GM12878 (cell line): ENCODE measurements around the gene CDK5R2. TPM values are rescaled to one million over a fixed set of nuclear protein-coding genes. Genes with fewer than 3 reads are reported as not detected.

Experiments
- ATAC-seq: fragments of 200-7000 bp; cut with Tn5 transposase; 3 replicates; pipeline ENCODE4 v1.9.1; 2020; ENCODE audit warnings: mild to moderate bottlenecking, moderate library complexity
- BruUV-seq: library from RNA; stranded (reverse); fragments of 400-500 nt; replicated peaks from 2 replicates; lab custom pipeline; 2021; lab: Mats Ljungman, UMichigan
- CTCF ChIA-PET: fragments of 300-600 bp; sonication (Branson Sonifier 250); formaldehyde crosslinking; extraction: SDS; loops from one replicate; lab custom pipeline; 2021; ENCODE audit warnings: inconsistent platforms; lab: Yijun Ruan, JAX
- POLR2A ChIA-PET: fragments of 350-600 bp; formaldehyde crosslinking; extraction: SDS; loops from one replicate; lab custom pipeline; 2021; ENCODE audit warnings: inconsistent platforms; lab: Charles Lee
- RAD21 ChIA-PET: fragments of 300-600 bp; sonication (Branson Sonifier 250); formaldehyde crosslinking; loops from one replicate; lab custom pipeline; 2023; ENCODE audit warnings: antibody characterized with exemption; ENCODE audit not compliant: unreplicated experiment; lab: Charles Lee
- SMC1A ChIA-PET: fragments of 300-600 bp; sonication (Branson Sonifier 250); formaldehyde crosslinking; loops from one replicate; lab custom pipeline; 2023; ENCODE audit not compliant: unreplicated experiment, uncharacterized antibody; lab: Charles Lee
- DNase-seq: peaks from one replicate; pipeline ENCODE4 v3.0.0-alpha.2; 2011; ENCODE audit warnings: low read depth, low spot score
- FAIRE-seq: peaks from 3 replicates; lab custom pipeline; 2011; peaks lifted over from hg19 to GRCh38; lab: Jason Lieb, UNC
- H2AFZ ChIP-seq: 2 replicates; pipeline ENCODE4 v1.6.0; 2011; ENCODE audit warnings: low read depth, low read length, control low read depth; ENCODE audit not compliant: control insufficient read depth
- H3K27ac ChIP-seq: 2 replicates; pipeline ENCODE4 v1.5.1; 2011; ENCODE audit warnings: control low read depth; ENCODE audit not compliant: control insufficient read depth, insufficient read depth
- H3K27me3 ChIP-seq, 2 experiments: replicated peaks in 1 of 2; 2 replicates each; pipeline versions ENCODE4 v1.6.0 to v1.6.1; 2011; ENCODE audit warnings: low read length in 1 of 2; ENCODE audit not compliant: control insufficient read depth in 2 of 2, insufficient read depth in 2 of 2
- H3K36me3 ChIP-seq, 2 experiments: 2 replicates each; pipeline ENCODE4 v1.5.1; 2011; ENCODE audit warnings: low read length in 1 of 2; ENCODE audit not compliant: control insufficient read depth in 2 of 2, insufficient read depth in 2 of 2
- H3K4me1 ChIP-seq: 2 replicates; pipeline ENCODE4 v1.6.1; 2011; ENCODE audit warnings: mild to moderate bottlenecking, low read length, moderate library complexity, mixed read lengths; ENCODE audit not compliant: control insufficient read depth, insufficient read depth
- H3K4me2 ChIP-seq: 2 replicates; pipeline ENCODE4 v1.6.0; 2011; ENCODE audit warnings: control low read depth; ENCODE audit not compliant: control insufficient read depth, insufficient read depth
- H3K4me3 ChIP-seq: fragments of 200-600 bp; sonication (generic); 2 replicates; pipeline ENCODE4 v1.5.1; 2016
- H3K79me2 ChIP-seq: 2 replicates; pipeline ENCODE4 v1.6.0; 2011; ENCODE audit warnings: low read length; ENCODE audit not compliant: control insufficient read depth, insufficient read depth
- H3K9ac ChIP-seq: 2 replicates; pipeline ENCODE4 v1.8.0; 2011; ENCODE audit warnings: low read length, control low read depth, mixed read lengths; ENCODE audit not compliant: control insufficient read depth, insufficient read depth
- H3K9me3 ChIP-seq: replicated peaks from 3 replicates; pipeline ENCODE4 v1.5.1; 2011; ENCODE audit warnings: mild to moderate bottlenecking, low read length; ENCODE audit not compliant: control insufficient read depth, insufficient read depth
- H4K20me1 ChIP-seq: 2 replicates; pipeline ENCODE4 v1.6.0; 2011; ENCODE audit not compliant: control insufficient read depth, insufficient read depth
- BMI1 ChIP-seq: fragments of 450-650 bp; IDR thresholded peaks from 2 replicates; pipeline ENCODE4 v1.6.1; 2016; ENCODE audit warnings: mild to moderate bottlenecking, moderate library complexity, borderline replicate concordance
- ESRRA ChIP-seq: IDR thresholded peaks from 2 replicates; pipeline ENCODE4 v1.6.1; 2012; ENCODE audit warnings: mild to moderate bottlenecking, low read length, improper control_type of control experiment
- EZH2 ChIP-seq: IDR thresholded peaks from 2 replicates; pipeline ENCODE4 v1.6.1; 2012; ENCODE audit warnings: low read depth, mild to moderate bottlenecking, control low read depth, inconsistent platforms, low read length, borderline replicate concordance; ENCODE audit not compliant: control insufficient read depth
- KAT2A ChIP-seq: conservative IDR thresholded peaks from 2 replicates; pipeline ENCODE4 v1.6.1; 2011; ENCODE audit warnings: low read depth, low read length; ENCODE audit not compliant: control insufficient read depth
- KDM1A ChIP-seq: fragments of 200-600 bp; sonication (generic); IDR thresholded peaks from 2 replicates; pipeline ENCODE4 v1.6.1; 2016; ENCODE audit warnings: borderline replicate concordance
- MYC ChIP-seq: IDR thresholded peaks from 2 replicates; pipeline ENCODE4 v1.6.1; 2011; ENCODE audit warnings: mild to moderate bottlenecking, low read length, moderate library complexity, inconsistent platforms; ENCODE audit not compliant: insufficient read depth, insufficient replicate concordance, insufficient read length, severe bottlenecking
- PBX3 ChIP-seq: IDR thresholded peaks from 2 replicates; pipeline ENCODE4 v1.6.1; 2011; ENCODE audit warnings: mild to moderate bottlenecking, low read depth, low read length, moderate library complexity; ENCODE audit not compliant: insufficient replicate concordance
- SUZ12 ChIP-seq: fragments of 200-600 bp; sonication (generic); IDR thresholded peaks from one replicate; pipeline ENCODE4 v1.6.1; 2018; ENCODE audit warnings: antibody characterized with exemption, mild to moderate bottlenecking; ENCODE audit not compliant: unreplicated experiment
- ZBTB11 ChIP-seq: fragments of 450-650 bp; formaldehyde crosslinking; IDR thresholded peaks from 2 replicates; pipeline ENCODE4 v1.5.0; 2022; ENCODE audit warnings: mild to moderate bottlenecking, missing genetic modification characterization
- ZNF217 ChIP-seq: fragments of 450-650 bp; IDR thresholded peaks from 2 replicates; pipeline ENCODE4 v1.6.1; 2017; ENCODE audit warnings: antibody characterized with exemption, mild to moderate bottlenecking
- ZNF24 ChIP-seq: fragments of 450-650 bp; IDR thresholded peaks from 2 replicates; pipeline ENCODE4 v1.6.1; 2017; ENCODE audit warnings: antibody characterized with exemption, mild to moderate bottlenecking
- ZSCAN29 ChIP-seq: fragments of 450-650 bp; IDR thresholded peaks from 2 replicates; pipeline ENCODE4 v1.6.1; 2017; ENCODE audit warnings: mild to moderate bottlenecking, moderate library complexity
- WGBS: methylation state at CpG from one replicate; pipeline ENCODE4 v1.1.6; 2016; ENCODE audit warnings: low lambda C conversion rate; ENCODE audit not compliant: insufficient replicate concordance, insufficient coverage; ENCODE audit errors: missing lambda C conversion rate; 5-methylcytosine and 5-hydroxymethylcytosine counted together
- in situ Hi-C: fragments of 300-500 bp; cut with MboI; formaldehyde crosslinking; loops from 9 replicates; pipeline ENCODE4 v1.14.3; 2018; ENCODE audit warnings: mixed read lengths
- intact Hi-C: fragments of 100-400 bp; cut with micrococcal nuclease; formaldehyde crosslinking; loops from one replicate; pipeline ENCODE4 v1.14.2; 2022; ENCODE audit not compliant: unreplicated experiment
- polyA plus RNA-seq, 11 experiments: library from polyadenylated mRNA; depleted of rRNA in 4 of 11; unstranded in 6 of 11; stranded (reverse) in 5 of 11; fragments of >200 nt; fragmentation: Nextera tagmentation in 4 of 11; fragmentation: Illumina TruSeq in 1 of 11; extraction: Ambion mirVana in 4 of 11; extraction: Trizol in 1 of 11; gene quantifications; 1 replicate in 1 of 11; 2 replicates in 10 of 11; pipeline versions ENCODE4 v1.2.1 to v1.2.3, GENCODE V29; 2011 to 2016; ENCODE audit warnings: inconsistent platforms in 2 of 11, missing spikeins in 2 of 11, low read depth in 1 of 11
- total RNA-seq, 4 experiments: library from RNA; depleted of rRNA in 3 of 4; stranded (reverse); fragments of >200 nt in 3 of 4; fragmentation: Illumina TruSeq in 1 of 4; extraction: Trizol in 1 of 4; gene quantifications; 2 replicates each; pipeline versions ENCODE4 v1.2.1 to v1.2.3, GENCODE V29; 2013 to 2021

Gene CDK5R2
- total and polyA plus RNA-seq, 10 of the 15 experiments (the other 5 are each of a cell fraction or from before 2014, with no cell fraction given) = not detected

- FAIRE-seq (no peak), ATAC-seq (no peak), DNase-seq (no peak)
- ChIA-PET CTCF (no interaction called here), RAD21 (no interaction called here), SMC1A (no interaction called here), POLR2A (no interaction called here)
- no peak overlapping the region for H2AFZ ChIP-seq
- in situ Hi-C loops = no loop called here
- peaks cover 3% of the 10 kb centered on the region for H4K20me1 ChIP-seq
- H3K4me1 ChIP-seq = no peaks in the 10 kb centered on the region; the same call in 1 of the 2 replicates
- TF ChIP-seq SUZ12 (peak; percentile 25), ZNF217 (no peak), EZH2 (peak; percentile 70; the same call in 1 of the 2 replicates), ZSCAN29 (no peak)
- H3K4me2 ChIP-seq = no peak overlapping the region
- WGBS = 6% methylated on average over 46 of the region's 50 CpGs
- no peaks in the 10 kb centered on the region for H3K9me3 ChIP-seq
- peaks cover 34 to 39% of the 10 kb centered on the region in 2 experiments for H3K27me3 ChIP-seq
- no TSS peak for BruUV-seq
- no peak overlapping the region for H3K9ac ChIP-seq
- intact Hi-C loops = loop anchor here (5.0 kb wide), 1 partner anchor 132 kb away; no protein-coding TSS in a partner anchor
- no peaks in the 10 kb centered on the region for H3K79me2 ChIP-seq
- H3K36me3 ChIP-seq = no peaks in the 10 kb centered on the region
- no peak overlapping the region for H3K27ac ChIP-seq
- no peak overlapping the region for H3K4me3 ChIP-seq
These were observed 25.0 kb downstream of the CDK5R2 start for GRCh38 chr2:218984239-218985020.

GRCh38 chr2:218985021-218985324 is 25.5 kb downstream of the CDK5R2 start, which contains the start of gene FEV:
Gene FEV, minus strand, starts transcription at chr2:218985184. Its CDS starts 109 bp downstream, at chr2:218985075.
- no peaks in the 10 kb centered on the region for H3K9me3 ChIP-seq

More at GRCh38 chr2:218985021-218985324, 25.5 kb downstream of the CDK5R2 start, which contains the start of gene FEV:
- 0% methylated on average over 1 of the region's 32 CpGs for WGBS
- in situ Hi-C loops = no loop called here
- ATAC-seq (no peak), FAIRE-seq (no peak), DNase-seq (no peak)
- CTCF ChIA-PET = no interaction called here
- H3K4me2 ChIP-seq = no peak within 1 kb of the TSS
- no peak within 1 kb of the TSS for H3K27ac ChIP-seq
- intact Hi-C loops = no loop called here
- no peaks in the 10 kb centered on the region for H3K36me3 ChIP-seq
- peaks cover 35 to 39% of the 10 kb centered on the region in 2 experiments for H3K27me3 ChIP-seq
- POLR2A ChIA-PET = no interaction called here
- H3K4me1 ChIP-seq = no peaks in the 10 kb centered on the region; the same call in 1 of the 2 replicates
- BruUV-seq = no TSS peak
- no peak within 1 kb of the TSS for H2AFZ ChIP-seq
- SMC1A ChIA-PET = no interaction called here
- TF ChIP-seq ZNF24 (no peak), BMI1 (no peak), KDM1A (no peak), KAT2A (no peak), ESRRA (no peak), PBX3 (no peak), MYC (no peak), ZBTB11 (CRISPR knock-in tag) (no peak)
- no peaks in the 10 kb centered on the region for H3K79me2 ChIP-seq
- RAD21 ChIA-PET = no interaction called here
- no peak within 1 kb of the TSS for H3K9ac ChIP-seq
- H3K4me3 ChIP-seq = no peak within 1 kb of the TSS
- peaks cover 3% of the 10 kb centered on the region for H4K20me1 ChIP-seq
